KOPT-K1 (cell line): Measurements from ENCODE around the gene C10orf53.

Source experiments
- H3K27ac ChIP-seq: fragments of 200-600 bp; sonication (generic); 2 replicates; pipeline ENCODE4 v1.5.1; 2016; ENCODE audit warnings: antibody characterized with exemption, mild to moderate bottlenecking, low read depth, low read length; ENCODE audit not compliant: poor library complexity, severe bottlenecking
- H3K36me3 ChIP-seq: fragments of 200-600 bp; sonication (generic); 2 replicates; pipeline ENCODE4 v1.5.1; 2017; ENCODE audit warnings: antibody characterized with exemption, mild to moderate bottlenecking, low read length, moderate library complexity; ENCODE audit not compliant: insufficient read depth
- H3K9me3 ChIP-seq: fragments of 200-600 bp; sonication (generic); 2 replicates; pipeline ENCODE4 v1.5.1; 2017; ENCODE audit warnings: antibody characterized with exemption, low read length, mild to moderate bottlenecking; ENCODE audit not compliant: insufficient read depth, poor library complexity, severe bottlenecking

Gene C10orf53, protein sequence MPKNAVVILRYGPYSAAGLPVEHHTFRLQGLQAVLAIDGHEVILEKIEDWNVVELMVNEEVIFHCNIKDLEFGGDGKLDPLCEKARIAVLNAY

DNA sequence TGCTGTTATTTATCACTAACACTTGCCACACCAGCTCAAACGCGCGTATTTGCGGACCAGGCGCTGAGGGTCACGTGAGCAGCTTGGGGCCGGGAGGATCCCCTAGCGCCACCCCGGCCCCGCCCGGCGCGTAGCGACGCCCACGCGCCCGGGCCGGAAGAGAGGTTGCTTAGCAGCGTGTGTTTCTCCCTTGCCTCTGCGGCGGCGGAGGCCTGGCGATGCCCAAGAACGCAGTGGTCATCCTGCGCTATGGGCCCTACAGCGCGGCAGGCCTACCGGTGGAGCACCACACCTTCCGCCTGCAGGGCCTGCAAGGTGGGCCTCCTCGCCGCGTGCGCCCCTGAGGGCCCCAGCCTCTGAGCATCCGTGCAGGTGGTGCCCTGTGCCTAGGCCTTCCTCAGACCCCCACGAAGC is at the start of gene C10orf53:
Gene C10orf53, plus strand, starts transcription at position 172 of the 414 bp plus-strand sequence. Its CDS starts 47 bp downstream, at position 219.
- H3K9me3 ChIP-seq = peaks cover 24% of the 10 kb centered on the region
- H3K27ac ChIP-seq = no peak within 1 kb of the TSS
- H3K36me3 ChIP-seq = no peaks in the 10 kb centered on the region

DNA sequence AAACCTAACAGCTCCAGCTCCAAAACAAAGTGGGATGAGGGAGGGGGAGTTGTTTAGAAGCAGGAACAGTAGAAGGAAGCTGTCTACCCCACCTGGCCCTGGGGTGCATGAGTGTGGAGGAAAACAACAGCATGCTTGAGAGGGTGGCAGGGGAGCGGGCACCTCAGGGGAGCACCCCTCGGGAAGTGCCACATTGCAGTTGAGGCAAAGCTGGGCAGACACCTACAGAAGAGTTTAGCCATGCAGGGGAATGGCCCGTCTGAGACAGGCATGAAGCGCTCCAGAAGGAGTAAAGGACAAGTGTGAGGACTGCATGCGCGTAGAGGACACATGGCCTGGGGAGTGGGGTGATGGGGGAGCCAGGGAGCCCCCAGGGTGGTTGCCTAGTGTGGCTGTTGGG is 47.5 kb upstream of the C10orf53 start:
- Histone ChIP-seq H3K36me3 (peaks cover 3% of the 10 kb centered on the region; the same call in 1 of the 2 replicates), H3K27ac (no peak overlapping the region), H3K9me3 (no peaks in the 10 kb centered on the region)

DNA sequence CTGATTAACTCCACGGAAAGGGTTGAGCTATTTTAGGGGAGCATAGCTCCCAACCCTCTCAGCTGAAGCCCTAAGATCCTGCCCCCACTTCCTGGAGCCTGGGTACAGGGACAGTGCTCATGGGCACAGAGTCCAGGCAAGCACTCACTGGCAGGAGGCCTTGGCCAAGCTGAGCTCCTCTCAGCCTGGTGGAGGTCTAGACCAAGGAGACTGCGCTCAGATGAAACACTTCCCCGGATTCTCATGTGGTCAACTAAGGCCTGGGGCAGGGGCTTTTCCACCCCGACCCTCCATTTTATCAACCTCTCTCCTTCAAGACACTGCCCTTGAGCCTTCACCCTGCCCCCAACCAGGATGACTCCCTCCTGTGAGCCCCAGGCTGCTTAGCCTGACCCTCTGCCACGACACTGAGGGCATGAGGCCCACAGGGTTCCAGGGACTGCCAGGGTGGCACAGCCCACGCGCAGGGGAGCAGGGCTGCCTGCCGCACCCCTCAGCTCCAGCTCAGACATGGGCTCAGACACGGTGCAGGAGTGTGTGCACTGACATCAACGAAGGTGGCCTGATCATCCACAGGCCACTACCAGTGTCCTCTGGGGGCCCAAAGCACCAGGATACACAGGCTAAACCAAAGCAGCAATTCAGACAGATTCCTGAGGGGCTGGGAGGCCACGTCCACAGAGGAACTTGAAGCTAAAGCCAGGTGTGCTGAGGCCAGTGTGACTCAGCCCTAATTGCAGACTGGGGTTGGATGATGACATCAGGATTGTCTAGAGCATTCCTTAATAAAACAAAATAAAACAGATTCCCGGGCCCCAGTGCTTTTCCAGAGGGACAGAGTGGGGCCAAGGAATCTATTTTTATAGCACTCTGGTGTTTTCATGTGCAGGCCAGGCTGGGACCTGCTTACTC is 46.8 kb upstream of the C10orf53 start:
- H3K9me3 ChIP-seq = no peaks in the 10 kb centered on the region
- H3K27ac ChIP-seq = no peak overlapping the region
- no peaks in the 10 kb centered on the region for H3K36me3 ChIP-seq

DNA sequence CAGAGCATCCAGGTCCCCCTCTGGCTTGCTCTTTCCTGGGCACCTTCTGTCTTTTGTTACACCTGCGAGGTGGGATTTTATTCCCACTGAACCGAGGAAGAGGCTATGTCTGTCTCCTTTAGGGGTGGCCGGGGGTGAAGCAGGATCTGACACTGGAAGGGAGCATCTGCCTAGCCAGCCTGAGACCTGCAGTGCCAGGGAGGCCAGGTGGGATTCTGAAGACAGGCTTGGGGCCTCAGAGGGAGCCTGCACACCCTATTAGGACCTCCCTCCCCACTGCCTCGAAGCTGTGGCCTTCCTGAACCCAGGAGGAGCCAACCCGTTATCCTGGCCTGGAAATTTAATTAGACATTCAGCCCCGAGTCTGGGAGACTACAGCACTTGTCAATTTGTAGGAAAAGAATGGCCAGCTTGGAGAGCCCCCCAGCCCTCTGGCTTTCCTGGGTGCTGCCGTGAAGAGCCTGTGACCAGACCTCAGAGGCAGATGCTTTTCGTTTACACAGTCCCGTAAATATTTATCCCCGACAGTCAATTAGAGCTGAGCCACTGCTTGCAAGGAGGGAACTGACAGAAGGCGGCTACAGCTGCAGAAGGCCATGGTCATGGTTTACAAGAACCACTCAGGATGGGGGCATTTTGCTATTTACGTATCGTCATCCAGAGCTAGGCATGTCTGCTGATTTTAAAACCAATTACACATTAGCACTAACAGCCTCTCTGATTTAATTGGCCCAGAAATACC is 46.0 kb upstream of the C10orf53 start:
- Histone ChIP-seq H3K9me3 (no peaks in the 10 kb centered on the region), H3K36me3 (no peaks in the 10 kb centered on the region), H3K27ac (no peak overlapping the region)

DNA sequence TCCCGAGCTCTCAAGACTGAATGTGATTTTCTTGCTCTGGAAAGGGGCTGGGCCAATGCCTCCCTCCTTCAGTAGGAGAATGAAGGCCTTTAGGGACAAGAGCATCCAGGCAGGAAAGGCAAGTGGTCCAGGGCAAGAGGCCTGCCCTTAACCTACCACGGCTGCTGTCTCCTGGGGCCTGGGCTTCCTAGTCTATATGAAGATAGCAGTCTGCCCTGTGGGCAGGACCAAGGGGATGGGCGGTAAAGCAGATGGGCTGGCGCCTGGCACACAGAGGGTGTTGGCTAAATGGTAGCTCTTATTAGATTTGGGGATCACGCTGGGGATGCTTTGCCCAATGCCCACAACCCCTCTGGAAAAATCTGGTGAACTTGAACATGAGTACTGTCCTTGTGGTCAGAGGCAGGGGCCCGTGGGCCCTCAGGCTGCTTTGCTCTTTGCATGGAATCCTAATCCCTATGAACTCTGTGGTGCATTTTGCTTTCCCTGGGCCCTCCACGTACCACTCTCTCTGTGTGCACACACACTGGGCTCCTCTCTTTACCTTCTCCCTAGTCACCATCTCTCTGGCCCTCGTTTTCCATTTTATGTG is 45.3 kb upstream of the C10orf53 start:
- Histone ChIP-seq H3K27ac (no peak overlapping the region), H3K9me3 (no peaks in the 10 kb centered on the region), H3K36me3 (no peaks in the 10 kb centered on the region)

DNA sequence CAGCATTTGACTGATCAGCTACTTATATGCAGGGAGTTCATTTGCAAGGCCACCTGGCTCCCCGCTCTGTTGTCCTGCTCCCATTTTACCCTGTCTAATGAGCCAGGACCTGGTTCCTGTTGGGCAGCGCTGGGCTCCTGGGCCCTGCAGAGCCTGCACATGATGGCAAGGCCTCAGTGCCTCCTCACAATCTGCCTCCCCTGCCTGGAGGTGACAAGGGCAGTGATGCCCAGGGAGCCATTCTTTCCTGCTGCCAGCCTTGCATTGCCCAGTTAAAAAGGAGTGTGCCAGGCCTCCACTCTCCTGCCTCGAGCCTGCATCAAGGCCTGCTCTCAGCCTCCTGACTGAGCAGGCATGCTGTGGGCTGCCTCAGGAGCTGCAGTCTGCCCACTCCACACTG is 37.1 kb upstream of the C10orf53 start:
- Histone ChIP-seq H3K27ac (no peak overlapping the region), H3K36me3 (no peaks in the 10 kb centered on the region), H3K9me3 (no peaks in the 10 kb centered on the region)

DNA sequence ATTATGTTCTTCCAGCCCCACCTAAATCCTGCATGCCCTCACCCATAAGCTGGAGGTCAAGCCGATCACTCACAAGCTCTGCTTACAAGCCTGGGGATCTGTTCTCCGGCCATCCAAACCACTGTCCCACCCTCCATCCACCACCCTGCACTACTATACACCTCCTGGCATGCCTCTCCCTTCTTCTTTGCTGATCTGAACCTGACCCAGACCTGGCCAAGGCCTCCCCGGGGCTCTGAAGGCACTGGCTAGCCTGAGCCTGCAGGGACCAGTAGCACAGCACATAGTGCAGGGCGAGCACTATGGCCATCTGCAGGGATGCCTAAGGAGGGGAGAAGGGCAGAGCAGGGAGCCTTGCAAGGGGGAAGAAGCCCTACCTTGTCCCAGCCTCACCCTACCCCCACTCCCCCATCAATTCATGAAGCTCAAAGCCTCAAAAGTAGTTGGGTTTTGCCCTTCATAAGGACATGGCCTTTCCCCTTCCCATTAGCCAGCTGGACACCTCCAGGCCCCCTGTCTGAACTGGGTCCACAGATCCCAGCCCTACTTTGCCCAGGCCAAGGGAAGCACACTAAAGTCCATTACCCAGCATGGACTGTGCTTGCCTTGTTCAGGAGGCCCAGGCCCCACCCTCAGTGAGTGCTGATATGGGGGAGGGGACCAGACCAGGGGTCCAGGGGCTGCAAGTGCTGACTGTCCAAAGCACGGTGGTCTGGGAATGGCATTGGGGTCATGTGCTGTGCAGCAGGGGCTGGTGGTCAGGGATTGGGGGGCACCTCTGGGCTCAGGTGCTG is 36.0 kb upstream of the C10orf53 start:
- H3K36me3 ChIP-seq = no peaks in the 10 kb centered on the region
- peak overlapping the region; percentile 100 for H3K27ac ChIP-seq
- no peaks in the 10 kb centered on the region for H3K9me3 ChIP-seq

DNA sequence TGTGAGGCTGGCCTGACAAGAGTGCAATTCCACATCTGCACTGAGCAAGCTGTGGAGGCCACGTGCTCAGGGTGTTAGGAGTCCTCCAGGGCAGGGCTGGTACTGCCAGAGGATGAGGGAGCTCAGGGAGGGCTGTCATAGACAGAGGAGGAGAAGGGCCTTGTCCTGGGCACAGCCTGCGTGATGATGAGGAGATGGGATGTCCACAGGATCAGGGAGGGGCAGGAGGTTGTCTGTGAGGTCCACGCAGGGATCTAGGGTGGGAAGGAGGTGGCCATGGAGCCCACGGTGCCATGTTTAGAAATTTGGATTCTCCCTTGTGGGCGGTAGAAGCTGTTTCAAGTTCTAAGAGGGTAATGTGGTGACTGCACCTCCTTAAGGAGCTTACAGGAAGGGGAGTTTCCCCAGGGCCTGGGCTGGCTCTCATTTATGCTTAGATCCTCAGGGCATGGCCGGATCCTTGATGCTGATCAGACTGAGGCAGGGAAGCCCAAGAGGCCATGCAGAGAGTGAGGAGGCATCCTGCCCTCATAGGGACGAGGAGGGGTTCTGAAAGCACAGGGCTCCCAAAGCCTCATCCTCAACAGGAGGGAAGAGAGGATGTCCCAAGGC is 35.3 kb upstream of the C10orf53 start:
- Histone ChIP-seq H3K27ac (peak overlapping the region; percentile 100), H3K36me3 (no peaks in the 10 kb centered on the region), H3K9me3 (no peaks in the 10 kb centered on the region)

DNA sequence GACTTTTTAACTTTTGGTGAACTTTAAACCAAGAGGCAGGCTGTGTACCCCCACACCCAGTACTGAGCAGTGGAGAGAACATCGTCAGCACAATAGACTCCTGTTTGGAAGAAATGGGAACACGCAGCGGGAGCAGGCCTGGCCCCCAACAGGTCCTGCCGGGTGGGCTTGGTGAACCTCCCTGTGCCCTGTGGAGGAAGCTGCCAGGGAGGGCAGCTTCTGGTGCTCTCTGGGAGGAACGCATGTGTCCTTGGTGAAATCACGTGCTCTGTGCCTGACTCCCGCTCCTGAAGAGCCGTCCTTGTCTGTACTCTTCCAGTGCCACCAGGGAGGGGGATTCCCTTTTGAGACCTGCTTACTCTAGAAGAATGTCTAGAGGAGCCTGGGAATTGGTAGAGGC is 34.0 kb upstream of the C10orf53 start:
- Histone ChIP-seq H3K27ac (peak overlapping the region; percentile 100), H3K36me3 (no peaks in the 10 kb centered on the region), H3K9me3 (no peaks in the 10 kb centered on the region)

DNA sequence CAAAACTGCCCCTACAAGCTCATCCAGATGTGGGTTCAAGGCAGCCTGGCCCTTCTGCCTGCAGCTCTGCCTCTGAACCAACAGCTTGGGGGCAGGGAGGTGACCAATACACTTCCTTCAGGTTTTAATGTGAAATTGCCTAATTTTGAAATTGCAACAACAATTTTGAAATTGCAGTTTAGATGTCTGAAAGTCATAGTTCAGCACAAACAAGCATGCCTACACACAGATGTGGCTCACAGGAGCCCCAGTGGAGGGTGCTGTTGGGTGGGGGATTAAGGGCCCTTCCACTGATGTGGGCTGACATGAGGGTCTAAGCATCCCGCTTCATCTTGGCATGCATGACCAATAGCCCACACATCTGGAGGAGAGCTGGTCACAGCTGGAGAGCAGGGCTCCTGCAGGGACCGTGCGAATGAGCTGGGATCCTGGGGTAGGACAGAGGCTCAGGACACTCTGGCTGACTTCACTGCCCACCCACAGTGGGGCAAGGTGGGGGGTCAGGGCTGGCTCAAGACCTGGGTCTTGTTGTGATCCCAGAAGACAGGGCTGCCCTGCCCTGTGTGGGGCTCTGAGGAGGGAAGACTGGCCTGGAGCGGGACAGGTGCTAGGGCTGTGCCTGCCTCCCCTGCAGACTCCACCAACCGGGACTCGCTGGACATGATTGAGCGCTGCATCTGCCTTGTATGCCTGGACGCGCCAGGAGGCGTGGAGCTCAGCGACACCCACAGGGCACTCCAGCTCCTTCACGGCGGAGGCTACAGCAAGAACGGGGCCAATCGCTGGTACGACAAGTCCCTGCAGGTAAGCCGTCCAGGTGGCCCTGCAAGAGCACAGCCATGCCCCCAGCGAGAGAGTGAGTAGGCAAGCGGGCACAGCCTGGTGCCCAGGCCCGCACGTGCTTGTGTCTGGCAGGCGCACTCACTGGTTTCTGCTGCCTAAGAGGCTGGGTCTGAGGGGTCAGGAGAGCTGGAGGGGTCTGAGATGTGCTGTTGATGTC is 33.3 kb upstream of the C10orf53 start:
- H3K36me3 ChIP-seq = no peaks in the 10 kb centered on the region
- H3K9me3 ChIP-seq = no peaks in the 10 kb centered on the region
- H3K27ac ChIP-seq = peak overlapping the region; percentile 100

DNA sequence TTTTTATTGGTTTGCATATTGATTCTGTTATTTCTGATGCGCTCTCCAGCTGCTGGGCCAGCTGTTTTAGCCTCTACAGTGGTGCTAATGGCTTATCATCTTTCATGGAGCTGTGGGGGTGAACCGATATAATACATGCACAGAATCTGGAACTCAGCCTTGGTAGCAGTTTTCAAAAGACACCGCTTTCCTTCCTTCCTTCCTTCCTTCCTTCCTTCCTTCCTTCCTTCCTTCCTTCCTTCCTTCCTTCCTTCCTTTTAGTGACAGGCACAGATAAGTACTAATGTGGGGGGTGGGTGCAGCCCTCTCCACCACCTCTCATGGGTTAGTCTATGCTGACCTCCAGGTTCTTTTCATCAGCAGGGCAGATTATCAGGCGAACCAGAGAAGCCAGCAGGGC is 31.9 kb upstream of the C10orf53 start:
- Histone ChIP-seq H3K36me3 (no peaks in the 10 kb centered on the region), H3K27ac (peak overlapping the region; percentile 100), H3K9me3 (no peaks in the 10 kb centered on the region)

DNA sequence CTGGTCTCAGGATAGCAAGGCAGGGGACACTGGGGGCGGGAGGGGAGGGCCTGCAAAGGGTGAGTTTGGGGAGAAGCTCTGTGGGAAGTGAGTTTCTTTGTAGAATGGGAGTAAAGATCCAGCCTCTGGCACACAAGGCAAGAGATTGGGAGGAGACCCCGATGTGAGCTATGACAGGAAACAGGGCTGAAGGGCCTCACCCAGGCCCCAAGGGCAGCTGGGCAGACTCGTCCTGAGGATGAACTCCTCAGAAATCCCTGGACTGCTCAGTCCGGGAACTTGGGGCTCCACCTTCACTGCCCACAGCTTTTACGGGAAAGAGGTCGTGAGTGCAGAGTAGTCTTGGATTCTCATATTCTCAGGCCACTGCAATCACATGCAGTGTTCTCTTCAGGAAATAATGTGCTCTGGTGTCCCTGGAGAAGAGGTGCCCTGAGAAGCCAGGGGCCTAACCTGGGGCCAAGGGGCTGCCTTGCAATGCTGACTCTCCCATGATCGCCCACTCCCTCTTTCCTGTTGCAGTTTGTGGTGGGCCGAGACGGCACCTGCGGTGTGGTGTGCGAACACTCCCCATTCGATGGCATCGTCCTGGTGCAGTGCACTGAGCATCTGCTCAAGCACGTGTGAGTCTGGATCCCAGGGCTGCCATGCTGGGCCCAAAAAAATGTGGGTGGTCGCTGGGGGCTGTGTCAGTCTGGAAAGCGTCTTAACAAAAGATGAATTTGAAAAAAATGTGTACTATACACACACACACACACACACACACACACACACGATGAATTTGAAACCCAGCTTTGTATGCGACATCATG is 31.3 kb upstream of the C10orf53 start:
- Histone ChIP-seq H3K9me3 (no peaks in the 10 kb centered on the region), H3K27ac (peak overlapping the region; percentile 100), H3K36me3 (no peaks in the 10 kb centered on the region)
